G401.6 (cell line): ENCODE data around the gene SPSB3.
"Not testable (repeated sequence)": the region's sequence is repeated elsewhere in the genome, so short reads cannot be mapped to it uniquely, and the experiment has no call there.

Experiments
- FAIRE-seq: peaks from 2 replicates; lab custom pipeline; 2012; peaks lifted over from hg19 to GRCh38; lab: Jason Lieb, UNC

Gene SPSB3

GRCh38 chr16:1740781-1741490 is 41.4 kb downstream of the SPSB3 start:
- FAIRE-seq, result no peak

GRCh38 chr16:1740234-1740633 is 42.1 kb downstream of the SPSB3 start:
- FAIRE-seq, result no peak

GRCh38 chr16:1734816-1735215 is 47.6 kb downstream of the SPSB3 start:
- FAIRE-seq, result no peak

GRCh38 chr16:1734123-1734522 is 48.2 kb downstream of the SPSB3 start:
- no peak for FAIRE-seq

GRCh38 chr16:1732551-1732987 is 49.8 kb downstream of the SPSB3 start:
- not testable (repeated sequence) for FAIRE-seq

GRCh38 chr16:1732071-1732470 is 50.3 kb downstream of the SPSB3 start:
- no peak for FAIRE-seq

- no peak for FAIRE-seq
Observed at GRCh38 chr16:1731603-1732002, 50.8 kb downstream of the SPSB3 start.

GRCh38 chr16:1731073-1731472 is 51.3 kb downstream of the SPSB3 start:
- no peak for FAIRE-seq

GRCh38 chr16:1729445-1729844 is 52.9 kb downstream of the SPSB3 start:
- FAIRE-seq, result no peak

GRCh38 chr16:1729026-1729425 is 53.3 kb downstream of the SPSB3 start:
- no peak for FAIRE-seq

GRCh38 chr16:1727651-1728624 is 54.4 kb downstream of the SPSB3 start:
- FAIRE-seq, result no peak
